Islet of Langerhans (tissue), 1 donor: ENCODE results near the gene DNAJC18.
"Not testable (repeated sequence)": the region's sequence is repeated elsewhere in the genome, so short reads cannot be mapped to it uniquely, and the experiment has no call there.

Experiments
- FAIRE-seq: peaks from one replicate; lab custom pipeline; 2011; peaks lifted over from hg19 to GRCh38; lab: Jason Lieb, UNC

The DNAJC18 gene

DNA sequence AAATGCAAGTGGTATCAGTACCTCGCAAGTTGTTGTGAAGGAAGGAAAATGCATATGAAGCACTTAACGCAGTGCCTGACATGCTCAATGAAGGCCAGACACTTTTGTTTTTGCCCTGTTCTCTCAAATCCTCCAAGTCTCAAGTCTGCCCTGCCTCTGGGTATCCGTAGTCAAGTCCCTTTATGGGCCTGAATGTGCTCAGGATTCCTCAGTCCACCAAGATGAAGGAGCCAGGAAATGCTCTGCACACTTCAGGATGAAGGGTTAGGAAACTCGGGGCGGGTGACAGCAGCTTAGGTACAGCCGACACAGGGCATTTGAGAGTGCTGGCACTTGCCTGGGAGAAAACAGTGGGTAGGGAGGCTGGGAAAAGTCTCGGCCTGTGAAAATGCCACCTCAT is 21.9 kb upstream of the DNAJC18 start:
- FAIRE-seq, result no peak

DNA sequence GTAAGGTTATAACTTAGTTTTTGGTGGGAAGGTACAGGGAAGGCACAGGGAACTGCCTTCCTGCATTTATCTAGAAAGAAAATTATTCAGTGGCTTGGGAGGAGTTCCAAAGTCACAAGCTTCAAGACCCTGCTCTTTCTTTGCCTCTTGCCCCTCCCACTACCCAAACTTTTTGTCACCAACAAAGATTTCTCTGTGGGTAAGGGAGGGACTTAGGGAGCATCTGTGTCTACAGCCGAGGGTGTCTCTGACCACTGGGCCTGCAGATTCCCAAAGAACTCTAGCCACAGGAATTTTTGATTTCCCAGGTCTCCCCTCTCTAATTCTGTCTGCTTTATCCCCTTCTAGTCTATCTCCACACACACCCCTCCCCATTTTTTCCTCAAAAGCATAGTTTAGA is 21.1 kb upstream of the DNAJC18 start:
- FAIRE-seq, result no peak

DNA sequence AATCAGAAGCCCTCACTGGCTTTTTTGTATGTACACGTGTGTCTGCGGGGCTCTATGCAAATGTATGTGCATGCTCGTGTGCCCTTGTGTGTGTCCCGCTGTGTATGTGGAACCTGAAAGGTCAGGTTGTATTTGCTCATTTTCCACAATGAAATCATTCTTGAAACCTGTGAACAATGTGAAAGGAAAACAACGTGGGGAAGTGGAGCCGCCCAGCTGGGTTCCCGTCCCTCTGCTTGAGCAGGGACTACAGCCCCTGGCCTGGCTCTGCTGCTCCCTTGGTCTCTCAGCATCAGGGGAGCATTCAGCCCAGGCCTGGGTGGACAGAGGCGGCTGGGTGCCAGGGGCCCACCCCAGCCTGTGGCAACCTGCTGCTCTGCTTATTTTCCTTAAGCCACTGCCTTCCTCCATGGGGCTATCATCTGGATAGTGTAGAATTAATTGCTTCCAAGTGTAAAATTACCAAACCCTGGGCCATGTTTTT is 20.2 kb upstream of the DNAJC18 start:
- no peak for FAIRE-seq

DNA sequence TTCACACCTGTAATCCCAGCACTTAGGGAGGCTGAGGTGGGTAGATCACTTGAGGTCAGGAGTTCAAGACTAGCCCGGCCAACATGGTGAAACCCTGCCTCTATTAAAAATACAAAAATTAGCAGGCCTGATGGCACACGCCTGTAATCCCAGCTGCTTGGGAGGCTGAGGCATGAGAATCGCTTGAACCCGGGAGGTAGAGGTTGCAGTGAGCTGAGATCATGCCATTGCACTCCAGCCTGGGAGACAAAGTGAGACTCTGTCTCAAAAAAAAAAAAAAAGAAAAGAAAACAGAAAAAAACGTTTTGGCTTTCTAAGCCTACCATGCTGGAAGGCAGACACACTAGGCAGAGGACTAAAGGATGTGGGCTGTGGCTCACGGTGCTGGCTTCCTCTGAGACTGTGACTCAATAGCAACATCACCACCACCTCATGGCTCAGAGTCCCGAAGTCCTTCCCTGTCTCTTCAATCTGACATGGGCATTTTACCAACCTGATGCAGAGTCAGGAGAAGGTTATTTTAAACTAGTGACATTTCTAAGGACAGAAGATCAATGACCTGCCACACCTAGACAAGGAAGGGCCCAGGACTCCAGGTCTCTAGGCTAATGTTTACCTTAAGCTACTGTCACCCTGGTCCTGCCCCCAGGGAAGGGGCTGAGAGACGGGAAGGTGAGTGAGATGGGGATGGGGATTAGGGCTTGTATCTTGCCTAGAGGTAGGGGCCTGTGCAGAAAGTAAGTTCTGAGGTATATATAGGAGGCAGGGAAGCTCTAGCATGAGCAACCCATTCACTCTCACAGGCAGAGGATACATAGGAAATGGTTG is 19.5 kb upstream of the DNAJC18 start:
- FAIRE-seq, result no peak

DNA sequence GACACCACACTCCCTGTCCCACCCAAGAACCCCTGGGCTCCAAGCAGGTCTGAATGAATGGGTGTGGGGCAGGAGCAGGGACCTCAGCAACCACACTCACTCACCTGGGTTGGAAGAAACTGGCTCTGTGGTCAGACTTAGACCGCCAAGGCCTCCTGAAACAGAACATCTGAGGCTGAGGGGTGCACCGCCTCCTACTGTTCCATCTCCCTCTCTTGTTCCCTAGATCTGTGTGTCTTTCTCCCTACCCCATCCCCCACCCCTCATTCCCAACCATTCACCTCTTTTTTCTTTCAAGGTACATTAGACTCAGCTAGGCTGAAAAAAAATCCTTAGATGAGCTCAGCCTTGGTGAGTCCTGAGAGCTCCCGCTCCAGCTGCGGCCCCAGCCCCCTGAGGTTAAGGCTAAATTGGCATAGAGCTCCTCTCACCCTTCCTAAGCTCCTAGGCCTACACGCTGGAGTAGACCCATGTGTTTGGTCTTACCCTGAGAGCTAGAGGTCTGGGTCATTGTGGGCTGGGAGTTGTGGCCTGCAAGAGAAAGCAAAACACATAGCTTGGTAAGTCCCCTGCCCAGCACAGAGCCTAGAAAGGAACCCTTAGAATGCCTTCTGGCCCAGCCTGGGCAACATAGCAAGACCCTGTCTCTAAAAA is 18.5 kb upstream of the DNAJC18 start:
- FAIRE-seq, result no peak

DNA sequence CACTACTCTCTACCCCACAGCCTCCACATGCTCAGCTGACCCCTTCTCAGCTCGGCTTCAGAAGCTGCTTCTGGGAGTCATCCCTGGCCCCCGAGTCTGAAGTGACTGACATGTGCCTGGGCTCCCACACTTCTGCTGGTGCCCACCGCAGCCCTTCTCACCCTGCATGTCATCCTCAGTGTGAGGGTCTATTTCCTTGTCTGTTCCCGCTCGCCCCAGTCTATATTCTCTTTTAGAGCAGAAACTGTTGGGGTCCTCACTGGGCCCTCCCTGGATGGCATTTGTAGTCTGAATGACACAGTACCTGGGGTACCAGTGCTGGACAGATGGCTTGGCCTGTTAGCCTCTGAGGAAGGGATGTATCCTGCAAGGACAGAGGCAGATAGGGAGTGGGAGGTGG is 17.9 kb upstream of the DNAJC18 start:
- FAIRE-seq, result no peak

DNA sequence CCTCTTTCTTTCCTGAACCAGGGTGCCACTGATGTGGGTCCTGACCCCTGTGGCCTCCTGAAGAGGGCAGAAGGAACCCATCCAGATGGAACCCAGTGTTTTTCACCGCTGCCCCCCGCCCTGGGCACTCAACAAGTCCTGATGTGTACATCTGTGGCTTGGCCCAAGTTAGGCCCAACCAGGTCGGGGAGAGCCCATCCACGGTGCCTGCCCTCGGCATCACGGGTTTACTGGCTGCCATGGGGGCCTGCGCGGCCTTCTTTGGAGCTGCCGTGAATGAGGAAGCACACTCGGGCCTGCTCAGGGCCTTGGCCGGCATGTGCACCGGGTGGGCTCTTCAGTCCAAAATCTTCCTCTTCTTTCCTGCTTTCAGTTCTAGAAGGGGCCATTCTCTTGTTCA is 17.5 kb upstream of the DNAJC18 start:
- no peak for FAIRE-seq

DNA sequence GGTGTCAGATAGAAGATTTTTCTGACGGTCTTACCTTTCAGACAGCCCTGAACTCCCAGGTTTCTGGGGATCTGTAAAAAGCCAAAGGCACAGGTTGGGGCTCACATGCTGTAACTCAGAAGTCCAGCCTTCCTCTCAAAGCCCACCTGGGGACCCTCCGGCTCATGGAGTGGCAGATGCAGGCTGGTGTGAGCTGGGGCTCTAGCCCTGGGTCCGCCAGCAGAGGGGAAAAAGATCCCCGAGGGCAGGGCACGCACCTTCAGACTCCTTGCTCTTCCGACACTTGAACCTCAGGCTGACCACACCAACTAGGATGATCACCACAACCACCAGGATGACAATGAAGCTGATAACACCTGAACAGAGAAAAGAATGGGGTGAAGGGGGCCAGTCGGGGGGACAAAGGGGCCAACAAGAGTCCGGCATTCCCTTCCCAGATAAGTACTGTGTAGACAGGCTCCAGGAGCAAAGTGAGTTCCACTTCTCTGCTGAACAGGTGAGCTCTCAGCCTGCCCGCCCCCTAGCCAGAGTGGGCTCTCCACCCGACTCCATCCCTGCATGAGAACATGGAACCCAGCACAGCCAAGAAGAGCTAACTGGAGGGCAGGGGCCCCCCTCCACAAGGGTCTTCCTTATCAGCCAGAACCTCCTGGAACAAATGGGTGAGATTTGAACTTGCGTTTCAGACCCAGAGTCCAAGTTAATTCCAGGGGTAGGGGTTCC is 15.4 kb upstream of the DNAJC18 start:
- FAIRE-seq, result no peak

DNA sequence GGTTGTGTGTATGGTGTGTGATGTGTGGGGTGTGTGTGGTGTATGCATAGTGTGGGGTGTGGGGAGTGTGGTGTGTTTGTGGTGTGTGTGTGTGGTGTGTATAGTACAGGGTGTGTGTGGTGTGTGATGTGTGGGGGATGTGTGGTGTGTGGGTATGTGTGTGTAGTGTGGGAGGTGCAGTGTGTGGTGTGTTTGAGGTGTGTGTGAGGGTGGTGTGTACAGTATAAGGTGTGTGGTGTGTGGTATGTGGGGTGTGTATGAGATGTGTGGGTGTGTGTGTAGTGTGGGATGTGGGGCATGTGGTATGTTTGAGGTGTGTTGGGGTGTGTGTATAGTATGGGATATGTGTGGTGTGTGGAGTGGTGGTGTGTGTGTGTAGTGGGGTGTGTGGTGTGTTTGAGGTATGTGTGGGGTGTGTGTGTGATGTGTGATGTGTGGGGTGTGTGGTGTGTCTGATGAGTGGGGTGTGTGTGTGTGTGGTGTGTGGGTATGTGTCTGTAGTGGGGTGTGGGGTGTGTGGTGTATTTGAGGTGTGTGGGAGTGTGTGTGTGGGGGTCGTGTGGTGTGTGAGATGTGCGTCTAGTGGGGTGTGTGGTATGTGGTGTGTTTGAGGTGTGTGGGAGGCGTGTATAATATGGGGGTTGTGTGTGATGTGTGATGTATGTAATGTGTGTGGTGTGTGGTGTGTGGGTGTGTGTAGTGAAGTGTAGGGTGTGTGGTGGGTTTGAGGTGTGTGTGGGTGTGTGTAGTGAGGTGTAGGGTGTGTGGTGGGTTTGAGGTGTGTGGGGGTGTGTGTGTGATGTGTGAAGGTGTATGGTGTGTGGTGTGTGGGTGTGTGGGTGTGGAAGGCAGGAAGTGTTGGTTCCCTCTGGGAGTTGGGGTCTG is 14.6 kb upstream of the DNAJC18 start:
- no peak for FAIRE-seq

DNA sequence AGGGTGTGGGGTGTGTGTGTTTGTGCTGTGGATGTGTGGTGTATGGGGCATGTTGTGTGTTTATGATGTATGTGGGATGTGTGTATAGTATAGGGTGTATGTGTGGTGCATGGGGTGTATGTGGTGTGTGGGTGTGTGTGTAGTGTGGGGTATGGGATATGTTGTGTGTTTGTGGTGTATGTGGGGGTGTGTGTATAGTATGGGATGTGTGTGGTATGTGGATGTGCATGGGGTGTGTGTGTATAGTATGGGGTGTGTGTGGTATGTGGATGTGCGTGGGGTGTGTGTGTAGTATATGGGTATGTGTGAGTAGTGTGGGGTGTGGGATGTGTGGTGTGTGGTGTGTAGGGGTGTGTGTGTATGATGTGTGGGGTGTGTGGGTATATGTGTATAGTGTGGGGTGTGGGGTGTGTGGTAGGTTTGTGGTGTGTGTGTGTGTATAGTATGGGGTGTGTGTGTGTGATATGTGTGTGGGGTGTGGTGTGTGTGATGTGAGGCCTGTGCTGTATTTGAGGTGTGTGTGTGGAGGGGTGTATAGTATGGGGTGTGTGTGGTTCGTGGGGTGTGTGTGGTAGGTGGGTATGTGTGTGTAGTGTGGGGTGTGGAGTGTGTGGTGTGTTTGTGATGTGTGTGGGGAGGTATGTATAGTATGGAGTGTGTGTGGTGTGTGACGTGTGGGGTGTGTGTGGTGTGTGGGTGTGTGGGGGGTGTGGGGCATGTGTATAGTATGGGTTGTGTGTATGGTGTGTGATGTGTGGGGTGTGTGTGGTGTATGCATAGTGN is 12.7 kb upstream of the DNAJC18 start:
- FAIRE-seq, result no peak

DNA sequence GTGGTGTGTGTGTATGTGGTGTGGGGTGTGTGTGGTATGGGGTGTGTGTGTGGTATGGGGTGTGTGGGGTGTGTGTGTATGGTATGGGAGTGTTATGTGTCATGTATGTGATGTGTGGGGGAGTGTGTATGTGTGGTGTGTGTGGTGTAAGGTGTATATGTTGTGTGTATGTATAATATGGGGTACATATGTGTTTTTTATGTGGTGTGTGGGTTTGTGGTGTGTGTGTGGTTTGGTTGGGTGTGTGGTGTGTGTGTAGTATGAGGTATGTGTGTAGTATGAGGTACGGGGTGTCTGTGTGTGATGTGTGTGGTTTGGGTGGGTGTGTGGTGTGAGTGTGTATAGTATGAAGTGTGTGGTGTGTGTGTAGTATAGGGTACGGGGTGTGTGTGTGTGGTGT is 11.9 kb upstream of the DNAJC18 start:
- no peak for FAIRE-seq

DNA sequence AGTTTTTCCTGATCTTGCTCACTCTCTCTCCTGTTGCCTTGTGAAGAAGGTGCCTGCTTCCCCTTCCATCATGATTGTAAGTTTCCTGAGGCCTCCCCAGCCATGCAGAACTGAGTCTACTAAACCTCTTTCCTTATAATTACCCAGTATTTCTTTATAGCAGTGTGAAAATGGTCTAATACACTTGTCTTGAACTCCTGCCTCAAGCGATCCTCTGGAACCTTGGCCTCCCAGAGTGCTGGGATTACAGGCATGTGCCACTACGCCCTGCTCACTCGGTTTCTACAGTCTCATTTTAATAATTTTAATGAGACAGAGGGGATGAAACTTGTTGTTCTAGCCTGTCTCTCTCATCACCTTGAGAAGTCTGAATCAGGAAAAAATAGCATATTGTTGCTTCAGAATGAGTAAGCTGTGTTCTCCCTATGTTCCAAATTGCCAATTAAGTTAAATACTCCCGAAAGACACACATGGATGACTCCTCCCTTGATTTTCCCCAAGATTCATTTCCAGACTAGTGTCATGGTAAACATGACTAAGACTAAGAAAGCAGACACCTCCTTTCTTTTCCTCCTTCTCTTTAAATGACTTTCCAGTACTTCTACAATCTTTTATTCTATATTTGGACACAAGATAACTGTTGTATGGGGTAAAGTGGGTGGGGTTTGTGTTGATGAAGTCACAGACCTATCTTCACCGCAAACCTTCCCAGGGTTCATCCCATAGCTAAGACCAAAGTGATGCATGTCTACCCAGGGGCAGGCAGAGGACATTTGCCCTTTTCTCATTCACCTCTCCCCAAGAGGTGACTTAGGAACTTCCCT is 7.8 kb upstream of the DNAJC18 start:
- FAIRE-seq, result no peak

DNA sequence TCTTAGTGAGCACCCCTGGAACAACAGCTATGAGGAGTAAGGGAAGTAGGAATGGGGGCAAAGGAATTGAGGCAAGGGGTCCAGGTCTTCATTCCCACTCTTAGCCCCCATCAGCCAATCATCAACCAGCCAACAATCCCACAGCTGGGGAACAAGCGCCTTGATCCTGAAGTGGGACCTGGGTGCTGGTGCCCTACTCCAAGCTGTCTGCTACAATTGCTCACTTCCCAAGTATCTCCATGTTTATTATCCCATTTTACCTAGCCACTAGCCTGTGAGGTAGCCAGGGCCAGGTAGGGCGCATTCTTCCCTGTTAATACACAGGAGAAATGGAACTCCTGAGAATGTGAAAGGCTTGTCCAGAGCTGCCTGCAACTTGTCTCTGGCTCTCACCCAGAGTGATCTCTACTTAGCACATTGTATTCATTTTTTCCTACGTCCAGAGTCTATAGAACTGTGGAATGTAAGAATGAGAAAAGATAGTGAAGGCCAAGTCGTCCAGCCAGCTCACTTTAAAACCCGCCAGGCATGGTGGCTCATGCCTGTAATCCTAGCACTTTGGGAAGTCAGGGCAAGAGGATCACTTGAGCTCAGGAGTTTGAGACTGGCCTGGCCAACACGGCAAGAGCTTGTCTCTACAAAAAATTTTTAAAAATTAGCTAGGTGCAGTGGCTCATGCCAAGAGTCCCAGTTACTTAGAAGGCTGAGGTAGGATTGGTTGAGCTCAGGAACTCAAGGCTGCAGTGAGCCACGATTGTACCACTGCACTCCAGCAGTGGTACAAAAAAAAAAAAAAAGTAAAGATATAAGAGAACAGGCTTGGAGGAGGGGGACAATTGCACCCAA is 6.2 kb upstream of the DNAJC18 start:
- no peak for FAIRE-seq

DNA sequence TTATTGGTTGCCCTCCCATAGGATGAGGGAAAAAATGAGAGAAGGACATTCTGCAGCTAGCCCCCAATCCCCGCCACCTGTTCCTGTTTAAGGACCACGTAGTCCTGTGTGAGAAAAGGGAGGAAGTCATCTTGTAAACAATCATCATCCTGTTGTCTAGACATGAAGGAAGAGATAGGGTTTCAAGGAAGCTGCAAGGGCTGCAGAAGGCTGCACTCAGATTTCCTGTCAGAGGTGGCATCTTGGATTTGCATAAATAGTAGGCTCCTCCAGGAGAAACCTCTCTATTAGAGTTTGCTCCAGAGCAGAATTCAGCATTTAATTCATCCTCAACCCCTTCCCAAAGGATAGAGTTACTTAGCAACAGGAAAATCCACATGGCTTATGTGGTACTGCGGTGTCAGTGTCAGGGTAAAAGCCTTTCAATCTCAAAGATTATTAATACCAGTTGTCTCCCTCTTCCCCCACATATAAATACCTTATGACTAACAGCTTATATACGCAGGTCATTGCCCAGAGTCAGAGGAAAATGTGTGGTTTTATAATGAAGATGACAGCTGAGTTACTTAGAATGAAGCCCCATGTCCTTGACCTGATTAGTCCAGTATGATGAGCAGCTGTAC is 4.6 kb upstream of the DNAJC18 start:
- no peak for FAIRE-seq

DNA sequence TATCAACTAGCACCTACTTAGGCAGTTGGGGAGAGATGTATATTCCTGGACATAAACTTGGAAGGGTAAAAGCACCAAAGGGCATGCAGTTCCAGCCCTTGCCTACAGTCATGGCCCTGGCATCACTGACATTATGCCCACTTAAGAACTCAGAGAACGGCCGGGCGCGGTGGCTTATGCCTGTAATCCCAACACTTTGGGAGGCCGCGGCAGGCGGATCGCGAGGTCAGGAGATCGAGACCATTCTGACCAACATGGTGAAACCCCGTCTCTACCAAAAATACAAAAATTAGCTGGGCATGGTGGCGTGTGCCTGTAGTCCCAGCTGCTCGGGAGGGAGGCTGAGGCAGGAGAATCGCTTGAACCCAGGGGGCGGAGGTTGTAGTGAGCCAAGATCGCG is 1.1 kb upstream of the DNAJC18 start:
- FAIRE-seq, result not testable (repeated sequence)

DNA sequence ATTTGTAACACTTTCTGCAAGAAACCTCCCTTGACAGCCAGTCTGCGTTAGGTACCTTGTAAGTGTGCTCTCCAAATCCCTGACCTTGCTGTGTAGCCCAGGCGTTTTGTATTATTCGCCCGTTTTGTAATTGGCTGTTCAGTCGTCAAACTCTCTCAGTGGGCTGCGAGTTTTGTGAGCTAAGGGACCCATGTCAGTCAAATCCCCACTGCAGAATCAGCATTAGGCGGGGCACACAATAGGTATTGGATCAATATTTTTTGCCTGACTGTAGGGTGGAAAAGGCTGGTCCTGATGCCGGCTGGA is 665 bp downstream of the DNAJC18 start:
- FAIRE-seq, result no peak

DNA sequence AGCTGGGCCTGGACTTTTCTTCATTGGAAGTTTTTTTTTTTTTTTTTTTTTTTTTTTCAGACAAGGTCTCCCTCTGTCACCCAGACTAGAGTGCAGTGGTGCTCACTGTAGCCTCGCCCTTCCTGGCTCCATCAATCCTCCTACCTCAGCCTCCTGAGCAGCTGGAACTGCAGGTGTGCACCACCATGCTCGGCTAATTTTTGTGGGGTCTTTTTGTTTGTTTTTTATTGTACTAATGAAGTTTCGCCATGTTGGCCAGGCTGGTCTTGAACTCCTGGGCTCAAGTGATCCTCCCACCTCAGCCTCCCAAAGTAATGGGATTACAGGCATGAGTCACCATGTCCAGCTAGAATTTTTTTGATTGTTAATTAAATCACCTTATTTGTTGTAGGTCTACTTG is 3.6 kb downstream of the DNAJC18 start:
- no peak for FAIRE-seq

DNA sequence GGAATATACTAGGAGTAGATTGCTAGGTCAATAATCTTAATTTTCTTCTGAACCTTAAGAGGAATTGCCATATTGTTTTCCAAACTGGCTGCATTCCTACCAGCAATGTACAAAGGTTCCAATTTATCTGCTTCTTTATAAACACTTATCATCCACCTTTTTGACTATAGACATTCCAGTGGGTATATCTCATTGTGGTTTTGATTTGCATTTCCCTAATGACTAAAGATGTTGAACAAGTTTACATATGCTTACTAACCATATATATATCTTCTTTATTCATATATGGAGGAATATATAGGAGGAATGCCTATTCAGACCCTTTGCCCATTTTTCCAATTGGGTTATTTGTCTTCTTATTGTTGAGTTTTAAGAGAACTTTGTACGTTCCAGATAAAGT is 7.6 kb downstream of the DNAJC18 start:
- FAIRE-seq, result no peak

DNA sequence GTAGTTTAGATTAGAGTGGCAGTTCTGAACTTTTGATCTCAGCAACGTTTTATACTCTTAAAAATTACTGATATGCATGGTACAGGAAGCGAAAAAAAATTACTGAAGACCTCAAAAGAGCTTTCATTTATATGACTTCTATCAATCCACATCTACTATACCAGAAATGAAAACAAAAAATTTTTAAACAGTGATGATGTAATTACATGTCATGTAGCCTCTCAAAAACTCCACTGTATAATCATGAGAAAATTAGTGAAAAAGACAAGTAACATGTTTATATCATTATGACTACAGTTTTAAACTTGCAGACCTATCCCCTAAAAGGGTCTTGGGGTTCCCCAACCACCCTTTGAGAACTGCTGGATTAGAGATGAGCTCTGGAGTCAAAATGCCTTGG is 9.3 kb downstream of the DNAJC18 start:
- no peak for FAIRE-seq
